Stimulated activated CD8-positive, alpha-beta memory T cell treated with anti-CD3 and anti-CD28 coated beads, Interleukin-15, amount 100 ng/mL, for 4 hours (primary cell): ENCODE measurements around the gene SLC4A3.

Source experiments
- DNase-seq, 2 donors: peaks; one replicate each; pipeline ENCODE4 v3.0.0-alpha.2; 2020; ENCODE audit warnings: low read depth in 2 of 2

The SLC4A3 gene

GRCh38 chr2:219612577-219613286, 14.7 kb upstream of the SLC4A3 start:
- no peak for DNase-seq

GRCh38 chr2:219613461-219614070, 13.9 kb upstream of the SLC4A3 start:
- DNase-seq: no peak

GRCh38 chr2:219614076-219614860, 13.2 kb upstream of the SLC4A3 start:
- no peak for DNase-seq

- no peak for DNase-seq
Measured at GRCh38 chr2:219615036-219615435, 12.4 kb upstream of the SLC4A3 start.

- no peak for DNase-seq
Measured at GRCh38 chr2:219615894-219616293, 11.5 kb upstream of the SLC4A3 start.

GRCh38 chr2:219616550-219616949, 10.9 kb upstream of the SLC4A3 start:
- DNase-seq: no peak

GRCh38 chr2:219618733-219619122, 8.7 kb upstream of the SLC4A3 start:
- DNase-seq: no peak

- DNase-seq: no peak
Measured at GRCh38 chr2:219619235-219619634, 8.2 kb upstream of the SLC4A3 start.

GRCh38 chr2:219620546-219620945, 6.9 kb upstream of the SLC4A3 start:
- DNase-seq: no peak

GRCh38 chr2:219621935-219622334, 5.5 kb upstream of the SLC4A3 start:
- no peak for DNase-seq

- DNase-seq: no peak
Measured at GRCh38 chr2:219622472-219622871, 5.0 kb upstream of the SLC4A3 start.

- DNase-seq: no peak
Measured at GRCh38 chr2:219624565-219624964, 2.9 kb upstream of the SLC4A3 start.

- no peak for DNase-seq
Measured at GRCh38 chr2:219625179-219625578, 2.3 kb upstream of the SLC4A3 start.

GRCh38 chr2:219626540-219626939, 890 bp upstream of the SLC4A3 start:
- no peak for DNase-seq

GRCh38 chr2:219628235-219628985, 980 bp downstream of the SLC4A3 start:
- DNase-seq: no peak

- no peak for DNase-seq
Measured at GRCh38 chr2:219628986-219629901, 1.8 kb downstream of the SLC4A3 start.

- no peak for DNase-seq
Measured at GRCh38 chr2:219629976-219630695, 2.7 kb downstream of the SLC4A3 start.

GRCh38 chr2:219630770-219631405, 3.5 kb downstream of the SLC4A3 start:
- DNase-seq: no peak

GRCh38 chr2:219631406-219631891, 4.0 kb downstream of the SLC4A3 start:
- DNase-seq: no peak
